Testis (tissue), 3 donors: Measurements from ENCODE around the gene C6orf89. TPM values are rescaled to one million over a fixed set of nuclear protein-coding genes. Genes with fewer than 3 reads are reported as not detected.

Experiments used
- DNase-seq: peaks from one replicate; pipeline ENCODE4 v3.0.0-alpha.2; 2019
- H3K27ac ChIP-seq, 2 donors: fragments of 200-600 bp; sonication (generic); one replicate each; pipeline ENCODE4 v1.5.1; 2019
- H3K27me3 ChIP-seq: fragments of 200-600 bp; sonication (generic); one replicate; pipeline ENCODE4 v1.5.1; 2019
- H3K36me3 ChIP-seq: fragments of 200-600 bp; sonication (generic); one replicate; pipeline ENCODE4 v1.5.1; 2017; ENCODE audit warnings: low read depth; ENCODE audit errors: missing control alignments
- H3K4me1 ChIP-seq: fragments of 200-600 bp; sonication (generic); one replicate; pipeline ENCODE4 v1.5.1; 2019
- H3K4me3 ChIP-seq, 2 donors: fragments of 200-600 bp; sonication (generic); one replicate each; pipeline ENCODE4 v1.5.1; 2017 to 2019
- H3K9me3 ChIP-seq: fragments of 200-600 bp; sonication (generic); one replicate; pipeline ENCODE4 v1.5.1; 2017
- CTCF ChIP-seq, 3 experiments: fragments of 450-650 bp in 2 of 3; fragments of 200-600 bp in 1 of 3; sonication (generic) in 1 of 3; IDR thresholded peaks; one replicate each; pipeline ENCODE4 v1.5.1; 2016 to 2019; ENCODE audit warnings: antibody characterized with exemption in 3 of 3, mild to moderate bottlenecking in 2 of 3, moderate library complexity in 1 of 3
- POLR2A ChIP-seq: fragments of 450-650 bp; IDR thresholded peaks from one replicate; pipeline ENCODE4 v1.6.1; 2017; ENCODE audit warnings: antibody characterized with exemption, mild to moderate bottlenecking, moderate library complexity
- WGBS, 2 donors: methylation state at CpG; one replicate each; pipeline ENCODE4 v1.1.5; 2018; 5-methylcytosine and 5-hydroxymethylcytosine counted together
- intact Hi-C: fragments of 100-400 bp; cut with DNase I; formaldehyde crosslinking; loops from one replicate; pipeline ENCODE4 v1.15.1; 2023; ENCODE audit warnings: low total_unique reads
- polyA plus RNA-seq: library from polyadenylated mRNA; stranded (reverse); fragments of 350-450 nt; fragmentation: Illumina TruSeq; extraction: RNeasy Lipid Tissue Mini Kit (QIAGEN cat#74804); gene quantifications from one replicate; pipeline ENCODE4 v1.2.3, GENCODE V29; 2014; ENCODE audit warnings: low read depth, low replicate concordance; ENCODE audit not compliant: insufficient read depth
- total RNA-seq, 2 donors: library from RNA; depleted of rRNA; stranded (reverse); fragments of >200 nt; gene quantifications; one replicate each; pipeline ENCODE4 v1.2.3, GENCODE V29; 2016

Gene C6orf89
- total and polyA plus RNA-seq, 3 donors from 2014 or later, result 78.9 to 93.6 (median 80.3) TPM

GRCh38 chr6:36924131-36924530 lies 38.4 kb downstream of the C6orf89 start:
- no peak overlapping the region for H3K4me3 ChIP-seq
- no peak overlapping the region for H3K27ac ChIP-seq

GRCh38 chr6:36924778-36925374 lies 39.1 kb downstream of the C6orf89 start:
- Histone ChIP-seq H3K27ac (no peak overlapping the region), H3K4me3 (no peak overlapping the region), H3K36me3 (no peaks in the 10 kb centered on the region), H3K4me1 (no peaks in the 10 kb centered on the region), H3K27me3 (no peaks in the 10 kb centered on the region), H3K9me3 (no peaks in the 10 kb centered on the region)
- DNase-seq, result no peak
- WGBS, 2 donors, result 80 to 81% methylated on average over 5 of the region's 5 CpGs
- intact Hi-C loops, result no loop called here
- no peak for TF ChIP-seq POLR2A
- TF ChIP-seq CTCF (IDR thresholded peaks at IDR 0.05), result no peak

More at GRCh38 chr6:36924131-36924530, 38.4 kb downstream of the C6orf89 start:
- Histone ChIP-seq H3K27me3 (no peaks in the 10 kb centered on the region), H3K36me3 (no peaks in the 10 kb centered on the region), H3K9me3 (no peaks in the 10 kb centered on the region), H3K4me1 (no peaks in the 10 kb centered on the region)
- no peak for DNase-seq
- no peak for TF ChIP-seq CTCF (IDR thresholded peaks at IDR 0.05)
- TF ChIP-seq POLR2A, result no peak
- intact Hi-C loops, result no loop called here
- WGBS, 2 donors, result 89 to 94% methylated on average over 4 of the region's 4 CpGs

GRCh38 chr6:36925809-36926208 lies 40.1 kb downstream of the C6orf89 start:
- no peak for DNase-seq
- 95 to 96% methylated on average over 4 of the region's 4 CpGs for WGBS, 2 donors
- no peaks in the 10 kb centered on the region for H3K36me3 ChIP-seq
- TF ChIP-seq POLR2A (no peak), CTCF (IDR thresholded peaks at IDR 0.05) (no peak)
- H3K27ac ChIP-seq, result no peak overlapping the region
- H3K9me3 ChIP-seq, result no peaks in the 10 kb centered on the region
- no peaks in the 10 kb centered on the region for H3K4me1 ChIP-seq
- H3K4me3 ChIP-seq, result no peak overlapping the region
- no peaks in the 10 kb centered on the region for H3K27me3 ChIP-seq
- intact Hi-C loops, result no loop called here

GRCh38 chr6:36926708-36927513 lies 41.2 kb downstream of the C6orf89 start:
- WGBS, 2 donors, result 85 to 89% methylated on average over 10 of the region's 10 CpGs
- Histone ChIP-seq H3K9me3 (no peaks in the 10 kb centered on the region), H3K4me3 (no peak overlapping the region), H3K27ac (no peak overlapping the region), H3K4me1 (no peaks in the 10 kb centered on the region), H3K27me3 (no peaks in the 10 kb centered on the region), H3K36me3 (no peaks in the 10 kb centered on the region)
- TF ChIP-seq CTCF (IDR thresholded peaks at IDR 0.05) (no peak), POLR2A (no peak)
- intact Hi-C loops, result no loop called here
- DNase-seq, result no peak
